HepG2 (cell line): ENCODE results near the gene TDRD3. TPM values are rescaled to one million over a fixed set of nuclear protein-coding genes. Genes with fewer than 3 reads are reported as not detected.

Source experiments
- AKAP8 ChIP-seq: sonication (generic); formaldehyde crosslinking; IDR thresholded peaks from 2 replicates; pipeline ENCODE4 v1.5.1; 2020; ENCODE audit warnings: mild to moderate bottlenecking, missing genetic modification reagents
- KDM2A ChIP-seq: sonication (generic); formaldehyde crosslinking; IDR thresholded peaks from 2 replicates; pipeline ENCODE4 v1.4.0; 2020; ENCODE audit warnings: low read depth, missing genetic modification reagents, borderline replicate concordance
- MTF2 ChIP-seq: sonication (generic); formaldehyde crosslinking; IDR thresholded peaks from 2 replicates; pipeline ENCODE4 v1.5.0; 2020; ENCODE audit warnings: missing genetic modification reagents, borderline replicate concordance
- NCOA2 ChIP-seq: sonication (generic); formaldehyde crosslinking; IDR thresholded peaks from 2 replicates; pipeline ENCODE4 v1.8.0; 2022; ENCODE audit warnings: inconsistent platforms
- NCOA5 ChIP-seq: sonication (generic); formaldehyde crosslinking; IDR thresholded peaks from 2 replicates; pipeline ENCODE4 v1.4.0; 2020; ENCODE audit warnings: missing genetic modification reagents
- NFE2 ChIP-seq: sonication (generic); formaldehyde crosslinking; IDR thresholded peaks from 2 replicates; pipeline ENCODE4 v1.4.0; 2020; ENCODE audit warnings: missing genetic modification reagents
- NFKBIZ ChIP-seq: IDR thresholded peaks from 2 replicates; pipeline ENCODE4 v1.6.1; 2018; ENCODE audit warnings: missing genetic modification reagents, missing compliant biosample characterization
- PHB2 ChIP-seq: fragments of 450-650 bp; IDR thresholded peaks from 2 replicates; pipeline ENCODE4 v1.6.1; 2018; ENCODE audit not compliant: partially characterized antibody
- PHF8 ChIP-seq: sonication (generic); formaldehyde crosslinking; IDR thresholded peaks from 2 replicates; pipeline ENCODE4 v1.5.0; 2020; ENCODE audit warnings: missing genetic modification reagents
- SAP130 ChIP-seq: IDR thresholded peaks from 2 replicates; pipeline ENCODE4 v1.6.1; 2016; ENCODE audit warnings: low read depth
- SNAPC2 ChIP-seq: sonication (generic); formaldehyde crosslinking; IDR thresholded peaks from 2 replicates; pipeline ENCODE4 v1.8.1; 2022; ENCODE audit warnings: mild to moderate bottlenecking, missing genetic modification reagents
- TFAP4 ChIP-seq: sonication (generic); IDR thresholded peaks from 2 replicates; pipeline ENCODE4 v1.6.1; 2016; ENCODE audit warnings: low read depth, borderline replicate concordance
- U2AF2 ChIP-seq: fragments of 200-400 bp; formaldehyde crosslinking; IDR thresholded peaks from 2 replicates; pipeline ENCODE4 v1.6.1; 2017; ENCODE audit warnings: low read depth, mild to moderate bottlenecking, low read length
- ZBTB43 ChIP-seq: sonication (generic); formaldehyde crosslinking; conservative IDR thresholded peaks from 2 replicates; pipeline ENCODE4 v1.4.0; 2020; ENCODE audit warnings: missing genetic modification reagents
- ZFP1 ChIP-seq: IDR thresholded peaks from 2 replicates; pipeline ENCODE4 v1.6.1; 2016
- ZFX ChIP-seq: sonication (generic); formaldehyde crosslinking; IDR thresholded peaks from 2 replicates; pipeline ENCODE4 v1.4.0; 2020; ENCODE audit warnings: mild to moderate bottlenecking, low read depth, missing genetic modification reagents, moderate library complexity
- ZNF230 ChIP-seq: sonication (generic); formaldehyde crosslinking; IDR thresholded peaks from 2 replicates; pipeline ENCODE4 v1.4.0; 2020; ENCODE audit warnings: mild to moderate bottlenecking, missing genetic modification reagents
- ZNF343 ChIP-seq: sonication (generic); formaldehyde crosslinking; IDR thresholded peaks from 2 replicates; pipeline ENCODE4 v1.4.0; 2020; ENCODE audit warnings: mild to moderate bottlenecking, missing genetic modification reagents
- ZNF44 ChIP-seq: sonication (generic); formaldehyde crosslinking; IDR thresholded peaks from 2 replicates; pipeline ENCODE4 v1.5.1; 2020; ENCODE audit warnings: mild to moderate bottlenecking, missing genetic modification reagents
- ZNF816 ChIP-seq: sonication (generic); formaldehyde crosslinking; IDR thresholded peaks from 2 replicates; pipeline ENCODE4 v1.8.0; 2022; ENCODE audit warnings: missing genetic modification reagents, mild to moderate bottlenecking, borderline replicate concordance
- ZNF879 ChIP-seq: sonication (generic); formaldehyde crosslinking; IDR thresholded peaks from 2 replicates; pipeline ENCODE4 v1.8.1; 2023; ENCODE audit warnings: missing genetic modification reagents
- ZSCAN29 ChIP-seq: sonication (generic); formaldehyde crosslinking; conservative IDR thresholded peaks from 2 replicates; pipeline ENCODE4 v1.4.0; 2020; ENCODE audit warnings: mild to moderate bottlenecking, missing genetic modification reagents
- polyA plus RNA-seq, 8 experiments: library from polyadenylated mRNA; depleted of rRNA in 3 of 8; stranded (reverse) in 7 of 8; unstranded in 1 of 8; fragments of >200 nt; fragmentation: Illumina TruSeq in 4 of 8; extraction: Trizol in 4 of 8; gene quantifications; 2 replicates each; pipeline versions ENCODE4 v1.2.1 to v1.2.3, GENCODE V29; 2011 to 2016; ENCODE audit warnings: low read depth in 4 of 8, missing spikeins in 1 of 8, mixed read lengths in 1 of 8; ENCODE audit not compliant: insufficient read depth in 1 of 8
- total RNA-seq, 5 experiments: library from RNA; depleted of rRNA; stranded (reverse); fragments of >200 nt; fragmentation: Illumina TruSeq; extraction: Trizol; gene quantifications; 2 replicates each; pipeline ENCODE4 v1.2.3, GENCODE V29; 2016; ENCODE audit warnings: low read depth in 1 of 5
- TF ChIP-seq, protein P1 (sequence below): IDR thresholded peaks from 2 replicates; pipeline ENCODE4 v1.6.1; 2016; ENCODE audit warnings: low read depth, missing genetic modification reagents, missing compliant biosample characterization

The TDRD3 gene
- total and polyA plus RNA-seq, 2 of the 13 experiments (the other 11 are each of a cell fraction or from before 2014, with no cell fraction given) = 4.7 to 11.8 TPM

- TF ChIP-seq PHF8 (CRISPR knock-in tag) (peak; percentile 76), SNAPC2 (CRISPR knock-in tag) (no peak), ZNF816 (CRISPR knock-in tag) (0 out of 2 replicates have a peak, but pooled peaks have one; percentile 79), U2AF2 (no peak), AKAP8 (no peak), NFE2 (CRISPR knock-in tag) (no peak), ZSCAN29 (CRISPR knock-in tag) (no peak), NFKBIZ (CRISPR knock-in tag) (no peak), ZFP1 (no peak), PHB2 (no peak), SAP130 (CRISPR knock-in tag) (no peak; the same call in 1 of the 2 replicates), ZNF879 (CRISPR knock-in tag) (no peak), TFAP4 (peak; percentile 18; the same call in 1 of the 2 replicates), ZNF44 (no peak), NCOA5 (CRISPR knock-in tag) (no peak), ZNF343 (CRISPR knock-in tag) (no peak), KDM2A (CRISPR knock-in tag) (no peak; the same call in 1 of the 2 replicates), ZNF230 (CRISPR knock-in tag) (no peak), NCOA2 (CRISPR knock-in tag) (no peak; the same call in 1 of the 2 replicates), ZBTB43 (CRISPR knock-in tag) (no peak), ZFX (CRISPR knock-in tag) (peak; percentile 83), MTF2 (CRISPR knock-in tag) (no peak)
- TF ChIP-seq, protein P1, sequence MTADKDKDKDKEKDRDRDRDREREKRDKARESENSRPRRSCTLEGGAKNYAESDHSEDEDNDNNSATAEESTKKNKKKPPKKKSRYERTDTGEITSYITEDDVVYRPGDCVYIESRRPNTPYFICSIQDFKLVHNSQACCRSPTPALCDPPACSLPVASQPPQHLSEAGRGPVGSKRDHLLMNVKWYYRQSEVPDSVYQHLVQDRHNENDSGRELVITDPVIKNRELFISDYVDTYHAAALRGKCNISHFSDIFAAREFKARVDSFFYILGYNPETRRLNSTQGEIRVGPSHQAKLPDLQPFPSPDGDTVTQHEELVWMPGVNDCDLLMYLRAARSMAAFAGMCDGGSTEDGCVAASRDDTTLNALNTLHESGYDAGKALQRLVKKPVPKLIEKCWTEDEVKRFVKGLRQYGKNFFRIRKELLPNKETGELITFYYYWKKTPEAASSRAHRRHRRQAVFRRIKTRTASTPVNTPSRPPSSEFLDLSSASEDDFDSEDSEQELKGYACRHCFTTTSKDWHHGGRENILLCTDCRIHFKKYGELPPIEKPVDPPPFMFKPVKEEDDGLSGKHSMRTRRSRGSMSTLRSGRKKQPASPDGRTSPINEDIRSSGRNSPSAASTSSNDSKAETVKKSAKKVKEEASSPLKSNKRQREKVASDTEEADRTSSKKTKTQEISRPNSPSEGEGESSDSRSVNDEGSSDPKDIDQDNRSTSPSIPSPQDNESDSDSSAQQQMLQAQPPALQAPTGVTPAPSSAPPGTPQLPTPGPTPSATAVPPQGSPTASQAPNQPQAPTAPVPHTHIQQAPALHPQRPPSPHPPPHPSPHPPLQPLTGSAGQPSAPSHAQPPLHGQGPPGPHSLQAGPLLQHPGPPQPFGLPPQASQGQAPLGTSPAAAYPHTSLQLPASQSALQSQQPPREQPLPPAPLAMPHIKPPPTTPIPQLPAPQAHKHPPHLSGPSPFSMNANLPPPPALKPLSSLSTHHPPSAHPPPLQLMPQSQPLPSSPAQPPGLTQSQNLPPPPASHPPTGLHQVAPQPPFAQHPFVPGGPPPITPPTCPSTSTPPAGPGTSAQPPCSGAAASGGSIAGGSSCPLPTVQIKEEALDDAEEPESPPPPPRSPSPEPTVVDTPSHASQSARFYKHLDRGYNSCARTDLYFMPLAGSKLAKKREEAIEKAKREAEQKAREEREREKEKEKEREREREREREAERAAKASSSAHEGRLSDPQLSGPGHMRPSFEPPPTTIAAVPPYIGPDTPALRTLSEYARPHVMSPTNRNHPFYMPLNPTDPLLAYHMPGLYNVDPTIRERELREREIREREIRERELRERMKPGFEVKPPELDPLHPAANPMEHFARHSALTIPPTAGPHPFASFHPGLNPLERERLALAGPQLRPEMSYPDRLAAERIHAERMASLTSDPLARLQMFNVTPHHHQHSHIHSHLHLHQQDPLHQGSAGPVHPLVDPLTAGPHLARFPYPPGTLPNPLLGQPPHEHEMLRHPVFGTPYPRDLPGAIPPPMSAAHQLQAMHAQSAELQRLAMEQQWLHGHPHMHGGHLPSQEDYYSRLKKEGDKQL (CRISPR knock-in tag) = no peak
These were observed at the start of gene TDRD3 (continued) for GRCh38 chr13:60396783-60397703.
